ENCODE results near the gene TRHDE. TPM values are rescaled to one million over a fixed set of nuclear protein-coding genes. Genes with fewer than 3 reads are reported as not detected.

Gene TRHDE
- total and polyA plus RNA-seq, 9 donors: 3.4 to 35.5 (median 18.2) TPM

DNA sequence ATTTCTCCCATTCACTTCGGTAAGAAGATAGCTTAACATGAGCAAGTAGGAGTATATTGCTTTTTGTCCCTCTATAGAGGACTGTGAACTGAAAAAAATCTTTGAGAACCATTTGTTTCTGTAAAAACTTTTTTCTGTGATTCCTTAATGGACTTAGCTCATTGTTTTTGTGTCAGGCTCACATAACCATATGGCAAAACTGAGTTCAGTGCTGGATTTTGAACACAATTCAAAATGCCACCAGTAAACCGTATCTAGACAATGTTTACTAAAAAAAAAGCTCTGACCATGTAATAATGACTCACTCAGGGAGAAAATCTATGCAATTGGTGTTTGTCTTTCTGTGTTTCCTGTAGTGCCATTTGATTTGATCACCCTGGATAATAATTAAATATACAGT, 5.2 kb downstream of the TRHDE start:
- peaks cover 4% of the 10 kb centered on the region for H3K4me1 ChIP-seq (ENCODE audit: insufficient read depth)
- no peak overlapping the region for H3K4me3 ChIP-seq
- no peaks in the 10 kb centered on the region for H3K9me3 ChIP-seq
- DNase-seq: no peak
- WGBS, 3 donors: 30 to 35% (median 32%) methylated on average over 2 of the region's 2 CpGs
- H3K36me3 ChIP-seq: no peaks in the 10 kb centered on the region
- TF ChIP-seq, protein P1, sequence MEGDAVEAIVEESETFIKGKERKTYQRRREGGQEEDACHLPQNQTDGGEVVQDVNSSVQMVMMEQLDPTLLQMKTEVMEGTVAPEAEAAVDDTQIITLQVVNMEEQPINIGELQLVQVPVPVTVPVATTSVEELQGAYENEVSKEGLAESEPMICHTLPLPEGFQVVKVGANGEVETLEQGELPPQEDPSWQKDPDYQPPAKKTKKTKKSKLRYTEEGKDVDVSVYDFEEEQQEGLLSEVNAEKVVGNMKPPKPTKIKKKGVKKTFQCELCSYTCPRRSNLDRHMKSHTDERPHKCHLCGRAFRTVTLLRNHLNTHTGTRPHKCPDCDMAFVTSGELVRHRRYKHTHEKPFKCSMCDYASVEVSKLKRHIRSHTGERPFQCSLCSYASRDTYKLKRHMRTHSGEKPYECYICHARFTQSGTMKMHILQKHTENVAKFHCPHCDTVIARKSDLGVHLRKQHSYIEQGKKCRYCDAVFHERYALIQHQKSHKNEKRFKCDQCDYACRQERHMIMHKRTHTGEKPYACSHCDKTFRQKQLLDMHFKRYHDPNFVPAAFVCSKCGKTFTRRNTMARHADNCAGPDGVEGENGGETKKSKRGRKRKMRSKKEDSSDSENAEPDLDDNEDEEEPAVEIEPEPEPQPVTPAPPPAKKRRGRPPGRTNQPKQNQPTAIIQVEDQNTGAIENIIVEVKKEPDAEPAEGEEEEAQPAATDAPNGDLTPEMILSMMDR (IDR thresholded peaks at IDR 0.05): no peak
- TF ChIP-seq EP300 (IDR thresholded peaks at IDR 0.05) (no peak), POLR2A (IDR thresholded peaks at IDR 0.05) (no peak)
- H3K27me3 ChIP-seq: no peaks in the 10 kb centered on the region
- peak overlapping the region in 1 of 2 donors; percentile 48 for H3K27ac ChIP-seq
- intact Hi-C loops (cut with DNase I): no loop called here

DNA sequence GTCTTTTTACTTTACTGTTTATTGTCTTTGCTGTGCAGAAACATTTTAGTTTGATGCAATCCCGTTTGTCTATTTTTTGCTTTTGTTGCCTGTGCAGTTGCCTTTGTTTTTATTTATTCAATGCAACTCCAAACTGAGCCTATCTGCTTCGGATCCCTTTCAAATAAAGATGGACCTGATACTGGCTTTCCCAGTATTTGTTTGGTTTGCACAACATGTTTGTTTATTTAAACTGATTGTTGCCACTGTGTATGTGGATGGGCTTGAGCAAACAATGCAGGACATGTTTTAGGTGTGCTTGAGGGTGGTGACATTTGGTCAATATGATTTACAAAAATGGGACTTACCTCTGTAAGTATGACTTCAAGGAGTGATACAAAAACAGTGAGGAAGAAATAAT, 6.7 kb downstream of the TRHDE start:
- Histone ChIP-seq H3K27me3 (no peaks in the 10 kb centered on the region), H3K27ac (no peak overlapping the region), H3K9me3 (no peaks in the 10 kb centered on the region), H3K4me1 (ENCODE audit: insufficient read depth) (peaks cover 2% of the 10 kb centered on the region), H3K4me3 (no peak overlapping the region), H3K36me3 (no peaks in the 10 kb centered on the region)
- 47 to 68% (median 58%) methylated on average over 2 of the region's 2 CpGs for WGBS, 3 donors
- TF ChIP-seq, protein P1 (IDR thresholded peaks at IDR 0.05): no peak
- TF ChIP-seq EP300 (IDR thresholded peaks at IDR 0.05): no peak
- no peak for TF ChIP-seq POLR2A (IDR thresholded peaks at IDR 0.05)
- DNase-seq: no peak
- intact Hi-C loops (cut with DNase I): no loop called here

DNA sequence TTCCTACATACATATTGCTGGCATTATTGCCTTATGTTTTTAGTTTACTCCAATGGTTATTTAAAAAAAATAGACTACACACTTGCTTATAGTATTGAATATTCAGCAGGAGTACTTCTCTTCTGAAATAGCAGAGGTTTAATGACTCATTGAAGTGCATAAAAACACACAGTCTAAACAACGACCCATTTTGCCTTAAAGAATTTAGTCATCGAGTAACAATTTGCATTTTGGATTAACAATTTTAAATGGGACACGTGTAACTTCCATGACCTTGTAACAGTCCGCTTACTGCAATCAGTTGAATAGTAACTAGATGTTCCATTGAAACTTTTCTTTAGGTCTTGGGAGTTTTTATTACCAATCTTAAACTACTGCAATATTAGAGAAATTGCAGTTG, 9.0 kb downstream of the TRHDE start:
- Histone ChIP-seq H3K27me3 (no peaks in the 10 kb centered on the region), H3K27ac (no peak overlapping the region), H3K36me3 (no peaks in the 10 kb centered on the region), H3K4me3 (no peak overlapping the region), H3K4me1 (ENCODE audit: insufficient read depth) (peaks cover 2% of the 10 kb centered on the region), H3K9me3 (no peaks in the 10 kb centered on the region)
- TF ChIP-seq POLR2A (IDR thresholded peaks at IDR 0.05) (no peak), EP300 (IDR thresholded peaks at IDR 0.05) (no peak)
- TF ChIP-seq, protein P1 (IDR thresholded peaks at IDR 0.05): no peak
- intact Hi-C loops (cut with DNase I): no loop called here
- DNase-seq: no peak
- 60 to 67% (median 61%) methylated on average over 4 of the region's 4 CpGs for WGBS, 3 donors

DNA sequence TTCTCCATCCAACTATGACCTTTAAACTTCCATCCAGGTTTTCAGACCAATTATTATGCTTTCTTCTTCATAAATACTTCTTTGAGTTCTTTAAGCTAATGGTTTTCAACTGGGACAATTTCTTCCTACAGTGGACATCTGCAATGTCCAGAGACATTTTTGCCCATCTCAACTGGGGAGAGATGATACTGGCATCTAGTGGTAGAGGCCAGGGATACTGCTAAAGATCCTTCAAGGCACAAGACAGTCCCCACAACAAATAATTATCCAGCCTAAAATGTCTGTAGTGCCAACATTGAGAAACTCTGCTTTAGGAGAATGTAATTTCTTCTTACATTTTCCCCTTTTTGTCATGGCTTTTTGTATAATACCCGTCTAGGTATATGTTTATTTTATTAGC, 10.6 kb downstream of the TRHDE start:
- Histone ChIP-seq H3K27ac (no peak overlapping the region), H3K4me3 (no peak overlapping the region), H3K9me3 (no peaks in the 10 kb centered on the region), H3K27me3 (no peaks in the 10 kb centered on the region), H3K4me1 (ENCODE audit: insufficient read depth) (peaks cover 2% of the 10 kb centered on the region), H3K36me3 (no peaks in the 10 kb centered on the region)
- TF ChIP-seq EP300 (IDR thresholded peaks at IDR 0.05) (no peak), POLR2A (IDR thresholded peaks at IDR 0.05) (no peak)
- TF ChIP-seq, protein P1 (IDR thresholded peaks at IDR 0.05): no peak
- WGBS, 3 donors: 80 to 85% (median 81%) methylated on average over 1 of the region's 1 CpG
- no peak for DNase-seq
- intact Hi-C loops (cut with DNase I): no loop called here
